Endothelial cell (in vitro differentiated cells): Measurements from ENCODE around the gene ERCC1. TPM values are rescaled to one million over a fixed set of nuclear protein-coding genes. Genes with fewer than 3 reads are reported as not detected.

ENCODE experiments used
- DNase-seq: peaks from one replicate; pipeline ENCODE4 v3.0.0; 2021; ENCODE audit warnings: low spot score
- H3K27ac Mint-ChIP-seq: one replicate; pipeline ENCODE4 v1.8.0; 2021; ENCODE audit warnings: mixed read lengths, inconsistent platforms; ENCODE audit not compliant: unreplicated experiment
- H3K27me3 Mint-ChIP-seq: one replicate; pipeline ENCODE4 v1.8.0; 2021; ENCODE audit warnings: mild to moderate bottlenecking, moderate library complexity, mixed read lengths, inconsistent platforms; ENCODE audit not compliant: unreplicated experiment
- H3K36me3 Mint-ChIP-seq: one replicate; pipeline ENCODE4 v1.8.0; 2021; ENCODE audit warnings: mild to moderate bottlenecking, low read depth, mixed read lengths, inconsistent platforms; ENCODE audit not compliant: unreplicated experiment
- H3K4me1 Mint-ChIP-seq: one replicate; pipeline ENCODE4 v1.8.0; 2021; ENCODE audit warnings: mild to moderate bottlenecking, mixed read lengths, inconsistent platforms; ENCODE audit not compliant: unreplicated experiment
- H3K4me3 Mint-ChIP-seq: one replicate; pipeline ENCODE4 v1.8.0; 2021; ENCODE audit warnings: mild to moderate bottlenecking, mixed read lengths, inconsistent platforms; ENCODE audit not compliant: unreplicated experiment
- H3K9me3 Mint-ChIP-seq: one replicate; pipeline ENCODE4 v1.8.0; 2021; ENCODE audit warnings: mixed read lengths, inconsistent platforms; ENCODE audit not compliant: unreplicated experiment
- total RNA-seq: library from RNA; stranded (reverse); fragmentation: NEBNext Ultra II Directional; extraction: Animal tissue kit (Norgen Biotek cat#: 25700); gene quantifications from one replicate; pipeline ENCODE4 v1.2.1, GENCODE V29; 2021; ENCODE audit not compliant: unreplicated experiment
- TF ChIP-seq, protein P1 (sequence below): fragments of 200-600 bp; sonication (generic); IDR thresholded peaks from one replicate; pipeline ENCODE4 v1.5.0; 2021; ENCODE audit warnings: antibody characterized with exemption; ENCODE audit not compliant: unreplicated experiment

The ERCC1 gene
- total RNA-seq, 1 donor from 2014 or later = 62.8 TPM

DNA sequence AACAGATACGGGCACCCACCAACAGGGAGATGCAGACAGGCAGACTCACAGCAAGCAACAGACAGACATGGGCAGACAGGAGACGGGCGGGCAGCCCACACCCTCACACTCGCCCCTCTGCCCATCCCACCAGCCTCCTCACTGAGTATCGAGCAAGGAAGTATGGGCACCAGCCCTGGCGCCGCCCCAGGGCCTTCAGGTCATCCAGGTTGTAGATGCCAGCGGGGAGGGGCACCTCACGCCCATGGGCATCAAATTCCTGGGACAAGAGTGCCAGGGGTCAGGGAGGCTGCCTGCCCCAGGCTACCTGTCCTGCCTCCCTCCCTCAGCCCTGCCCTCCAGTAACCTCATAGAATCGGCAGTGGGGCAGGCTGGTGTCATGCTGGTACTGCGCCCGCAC is 59.0 kb downstream of the ERCC1 start:
- H3K9me3 Mint-ChIP-seq = no peaks in the 10 kb centered on the region
- peaks cover 3% of the 10 kb centered on the region for H3K4me1 Mint-ChIP-seq
- TF ChIP-seq, protein P1, sequence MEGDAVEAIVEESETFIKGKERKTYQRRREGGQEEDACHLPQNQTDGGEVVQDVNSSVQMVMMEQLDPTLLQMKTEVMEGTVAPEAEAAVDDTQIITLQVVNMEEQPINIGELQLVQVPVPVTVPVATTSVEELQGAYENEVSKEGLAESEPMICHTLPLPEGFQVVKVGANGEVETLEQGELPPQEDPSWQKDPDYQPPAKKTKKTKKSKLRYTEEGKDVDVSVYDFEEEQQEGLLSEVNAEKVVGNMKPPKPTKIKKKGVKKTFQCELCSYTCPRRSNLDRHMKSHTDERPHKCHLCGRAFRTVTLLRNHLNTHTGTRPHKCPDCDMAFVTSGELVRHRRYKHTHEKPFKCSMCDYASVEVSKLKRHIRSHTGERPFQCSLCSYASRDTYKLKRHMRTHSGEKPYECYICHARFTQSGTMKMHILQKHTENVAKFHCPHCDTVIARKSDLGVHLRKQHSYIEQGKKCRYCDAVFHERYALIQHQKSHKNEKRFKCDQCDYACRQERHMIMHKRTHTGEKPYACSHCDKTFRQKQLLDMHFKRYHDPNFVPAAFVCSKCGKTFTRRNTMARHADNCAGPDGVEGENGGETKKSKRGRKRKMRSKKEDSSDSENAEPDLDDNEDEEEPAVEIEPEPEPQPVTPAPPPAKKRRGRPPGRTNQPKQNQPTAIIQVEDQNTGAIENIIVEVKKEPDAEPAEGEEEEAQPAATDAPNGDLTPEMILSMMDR = no peak
- DNase-seq = no peak
- H3K27ac Mint-ChIP-seq = no peak overlapping the region
- H3K4me3 Mint-ChIP-seq = no peak overlapping the region
- peaks cover 2% of the 10 kb centered on the region for H3K27me3 Mint-ChIP-seq
- H3K36me3 Mint-ChIP-seq = peaks cover 14% of the 10 kb centered on the region

DNA sequence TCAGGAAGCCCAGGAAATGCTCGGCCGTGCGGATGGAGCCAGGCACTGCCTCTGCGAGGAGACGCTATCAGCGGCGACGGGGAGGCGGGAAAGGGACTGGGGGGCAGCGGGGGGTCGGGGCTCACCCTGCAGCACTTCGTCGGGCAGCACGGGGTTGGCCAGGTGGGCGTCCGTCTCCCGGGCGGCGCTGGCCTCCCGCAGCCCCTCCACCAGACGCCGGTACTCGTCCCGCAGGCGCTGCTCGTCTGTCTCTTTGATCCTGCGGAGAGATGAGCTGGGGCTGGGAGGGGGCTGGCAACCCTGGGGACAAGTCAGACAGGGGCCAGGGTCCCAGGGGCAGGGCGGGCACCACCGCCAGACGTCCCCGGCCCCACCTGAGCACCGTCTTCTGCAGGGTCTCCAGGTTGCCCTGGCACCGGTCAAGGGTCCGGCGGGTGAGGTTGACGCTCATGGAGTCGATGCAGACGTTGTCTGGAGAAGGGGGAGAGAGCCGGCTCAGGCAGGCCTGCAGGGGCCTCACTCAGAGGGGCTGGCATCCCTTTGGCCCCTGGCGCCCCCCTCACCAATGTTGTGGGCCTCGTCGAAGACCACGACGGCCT is 59.8 kb downstream of the ERCC1 start:
- Mint-ChIP-seq H3K27me3 (peaks cover 4% of the 10 kb centered on the region), H3K36me3 (peaks cover 17% of the 10 kb centered on the region), H3K9me3 (no peaks in the 10 kb centered on the region), H3K27ac (no peak overlapping the region), H3K4me3 (no peak overlapping the region), H3K4me1 (peaks cover 3% of the 10 kb centered on the region)
- TF ChIP-seq, protein P1 = no peak
- DNase-seq = no peak

- H3K36me3 Mint-ChIP-seq = peaks cover 25% of the 10 kb centered on the region
- peak overlapping the region; percentile 3 for H3K27ac Mint-ChIP-seq
- no peak overlapping the region for H3K4me3 Mint-ChIP-seq
- H3K27me3 Mint-ChIP-seq = peaks cover 4% of the 10 kb centered on the region
- DNase-seq = no peak
- peaks cover 3% of the 10 kb centered on the region for H3K4me1 Mint-ChIP-seq
- TF ChIP-seq, protein P1 = no peak
- H3K9me3 Mint-ChIP-seq = no peaks in the 10 kb centered on the region
Measured at GRCh38 chr19:45362291-45362690, 61.4 kb downstream of the ERCC1 start.

DNA sequence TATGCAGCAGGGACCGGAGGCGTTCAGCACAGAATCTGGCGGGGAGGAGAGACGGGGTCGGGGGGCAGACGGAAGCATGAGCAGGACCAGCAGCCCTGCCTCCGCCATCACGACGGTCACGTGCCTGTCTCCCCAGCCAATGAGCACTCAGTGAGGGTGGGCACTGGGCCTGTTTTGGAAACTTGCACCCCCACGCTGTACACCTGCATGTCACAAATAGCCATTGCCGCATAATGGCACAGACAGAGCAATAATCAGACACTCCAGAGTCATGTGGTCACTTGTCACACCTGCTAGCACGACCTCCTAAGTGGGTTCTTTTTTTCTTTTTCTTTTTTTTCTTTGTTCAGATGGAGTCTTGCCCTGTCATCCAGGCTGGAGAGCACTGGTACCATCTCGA is 62.1 kb downstream of the ERCC1 start:
- Mint-ChIP-seq H3K27me3 (peaks cover 4% of the 10 kb centered on the region), H3K4me3 (no peak overlapping the region), H3K27ac (peak overlapping the region; percentile 3), H3K36me3 (peaks cover 30% of the 10 kb centered on the region), H3K4me1 (peaks cover 3% of the 10 kb centered on the region), H3K9me3 (no peaks in the 10 kb centered on the region)
- no peak for DNase-seq
- TF ChIP-seq, protein P1 = no peak

DNA sequence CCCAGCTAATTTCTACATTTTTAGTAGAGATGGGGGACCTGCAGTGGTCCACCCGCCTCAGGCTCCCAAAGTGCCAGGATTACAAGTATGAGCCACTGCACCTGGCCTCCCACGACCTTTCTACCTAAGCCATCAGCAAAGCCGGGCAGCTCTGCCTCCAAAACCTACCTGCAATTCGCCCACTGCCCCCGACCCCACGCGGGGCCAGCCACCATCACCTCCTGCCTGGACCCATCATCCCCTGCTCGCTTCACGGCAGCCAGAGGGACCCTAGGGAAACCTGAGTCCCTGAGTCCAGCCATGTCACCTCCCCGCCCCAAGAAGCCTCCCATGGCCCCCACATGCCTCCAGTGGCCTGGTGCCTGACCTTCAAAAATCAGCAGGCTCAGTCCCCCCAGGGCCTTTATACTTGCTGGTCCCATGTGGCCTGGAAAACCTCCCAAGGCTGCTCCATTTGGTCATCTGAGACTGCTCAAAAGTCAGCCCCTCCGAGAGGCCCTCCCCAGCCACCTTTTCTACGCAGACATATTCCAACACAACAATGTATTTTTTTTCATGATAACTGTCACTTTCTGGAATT is 65.4 kb downstream of the ERCC1 start:
- TF ChIP-seq, protein P1 = no peak
- DNase-seq = no peak
- no peak overlapping the region for H3K27ac Mint-ChIP-seq
- H3K4me3 Mint-ChIP-seq = peak overlapping the region; percentile 39
- peaks cover 4% of the 10 kb centered on the region for H3K27me3 Mint-ChIP-seq
- peaks cover 43% of the 10 kb centered on the region for H3K36me3 Mint-ChIP-seq
- H3K9me3 Mint-ChIP-seq = no peaks in the 10 kb centered on the region
- H3K4me1 Mint-ChIP-seq = peaks cover 3% of the 10 kb centered on the region
